DOHH2 (cell line): Measurements from ENCODE around the gene PSME3.

ENCODE experiments used
- EZH2phosphoT487 ChIP-seq: fragments of 200-600 bp; sonication (generic); IDR thresholded peaks from 2 replicates; pipeline ENCODE4 v1.6.1; 2017; ENCODE audit warnings: borderline replicate concordance, mild to moderate bottlenecking, antibody characterized with exemption, low read length, moderate library complexity, mixed read lengths
- TF ChIP-seq, protein P1 (sequence below): fragments of 200-600 bp; sonication (generic); IDR thresholded peaks from one replicate; pipeline ENCODE4 v1.5.1; 2014; ENCODE audit warnings: antibody characterized with exemption, mild to moderate bottlenecking, low read depth, low read length; ENCODE audit not compliant: poor library complexity, severe bottlenecking

- TF ChIP-seq, protein P1, sequence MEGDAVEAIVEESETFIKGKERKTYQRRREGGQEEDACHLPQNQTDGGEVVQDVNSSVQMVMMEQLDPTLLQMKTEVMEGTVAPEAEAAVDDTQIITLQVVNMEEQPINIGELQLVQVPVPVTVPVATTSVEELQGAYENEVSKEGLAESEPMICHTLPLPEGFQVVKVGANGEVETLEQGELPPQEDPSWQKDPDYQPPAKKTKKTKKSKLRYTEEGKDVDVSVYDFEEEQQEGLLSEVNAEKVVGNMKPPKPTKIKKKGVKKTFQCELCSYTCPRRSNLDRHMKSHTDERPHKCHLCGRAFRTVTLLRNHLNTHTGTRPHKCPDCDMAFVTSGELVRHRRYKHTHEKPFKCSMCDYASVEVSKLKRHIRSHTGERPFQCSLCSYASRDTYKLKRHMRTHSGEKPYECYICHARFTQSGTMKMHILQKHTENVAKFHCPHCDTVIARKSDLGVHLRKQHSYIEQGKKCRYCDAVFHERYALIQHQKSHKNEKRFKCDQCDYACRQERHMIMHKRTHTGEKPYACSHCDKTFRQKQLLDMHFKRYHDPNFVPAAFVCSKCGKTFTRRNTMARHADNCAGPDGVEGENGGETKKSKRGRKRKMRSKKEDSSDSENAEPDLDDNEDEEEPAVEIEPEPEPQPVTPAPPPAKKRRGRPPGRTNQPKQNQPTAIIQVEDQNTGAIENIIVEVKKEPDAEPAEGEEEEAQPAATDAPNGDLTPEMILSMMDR: no peak
- TF ChIP-seq EZH2phosphoT487: no peak
These were observed 12.9 kb downstream of the PSME3 start for GRCh38 chr17:42845918-42846593.
